Brain microvascular endothelial cell (primary cell): ENCODE measurements around the gene RSRP1.
"Not testable (repeated sequence)": the region's sequence is repeated elsewhere in the genome, so short reads cannot be mapped to it uniquely, and the experiment has no call there.

Experiments
- DNase-seq: peaks from one replicate; pipeline ENCODE4 v3.0.0-alpha.2; 2020
- H3K27ac ChIP-seq: fragments of 250-450 bp; sonication (Bioruptor Pico); 2 replicates; pipeline ENCODE4 v1.5.1; 2020; ENCODE audit warnings: mild to moderate bottlenecking, moderate library complexity
- H3K27me3 ChIP-seq: fragments of 250-450 bp; sonication (Bioruptor Pico); replicated peaks from 2 replicates; pipeline ENCODE4 v1.5.1; 2020; ENCODE audit warnings: mild to moderate bottlenecking
- H3K36me3 ChIP-seq: fragments of 250-450 bp; sonication (Bioruptor Pico); replicated peaks from 2 replicates; pipeline ENCODE4 v1.5.1; 2020; ENCODE audit warnings: mild to moderate bottlenecking
- H3K4me3 ChIP-seq: 2 replicates; pipeline ENCODE4 v1.5.1; 2011; ENCODE audit warnings: low read depth, mild to moderate bottlenecking, control low read depth, low read length, moderate library complexity
- CTCF ChIP-seq: IDR thresholded peaks from 2 replicates; pipeline ENCODE4 v1.5.1; 2011; ENCODE audit warnings: low read depth, mild to moderate bottlenecking, moderate library complexity, low read length, control low read depth, inconsistent platforms; ENCODE audit errors: missing control alignments
- in situ Hi-C: cut with HindIII; loops from 2 replicates; pipeline ENCODE4 v1.10.0; 2017; ENCODE audit warnings: low sequenced_read_pairs, low pct_ligation_motif_present

The RSRP1 gene

GRCh38 chr1:25245809-25246599 lies 1.2 kb downstream of the RSRP1 start:
- in situ Hi-C loops = no loop called here
- DNase-seq = no peak
- H3K27me3 ChIP-seq = no peaks in the 10 kb centered on the region
- TF ChIP-seq CTCF = no peak
- H3K4me3 ChIP-seq = peak overlapping the region; percentile 100
- H3K36me3 ChIP-seq = peaks cover 55% of the 10 kb centered on the region
- peak overlapping the region; percentile 98 for H3K27ac ChIP-seq

- peaks cover 60% of the 10 kb centered on the region for H3K36me3 ChIP-seq
- no peak for TF ChIP-seq CTCF
- H3K27ac ChIP-seq = no peak overlapping the region
- DNase-seq = no peak
- peak overlapping the region; percentile 100 for H3K4me3 ChIP-seq
- in situ Hi-C loops = no loop called here
- no peaks in the 10 kb centered on the region for H3K27me3 ChIP-seq
These were observed 1.9 kb downstream of the RSRP1 start for GRCh38 chr1:25245393-25245792.

- DNase-seq = no peak
- no peak for TF ChIP-seq CTCF
- H3K27ac ChIP-seq = no peak overlapping the region
- peaks cover 63% of the 10 kb centered on the region for H3K36me3 ChIP-seq
- H3K27me3 ChIP-seq = no peaks in the 10 kb centered on the region
- in situ Hi-C loops = no loop called here
- H3K4me3 ChIP-seq = no peak overlapping the region
These were observed 3.3 kb downstream of the RSRP1 start for GRCh38 chr1:25243907-25244306.

GRCh38 chr1:25239681-25240541 lies 7.3 kb downstream of the RSRP1 start:
- TF ChIP-seq CTCF = peak; percentile 84
- Histone ChIP-seq H3K27ac (peak overlapping the region; percentile 41), H3K36me3 (peaks cover 46% of the 10 kb centered on the region), H3K27me3 (no peaks in the 10 kb centered on the region), H3K4me3 (peak overlapping the region; percentile 65)
- in situ Hi-C loops = no loop called here
- DNase-seq = peak; percentile 82

- in situ Hi-C loops = no loop called here
- no peak for TF ChIP-seq CTCF
- Histone ChIP-seq H3K27me3 (no peaks in the 10 kb centered on the region), H3K36me3 (peaks cover 28% of the 10 kb centered on the region), H3K27ac (no peak overlapping the region), H3K4me3 (no peak overlapping the region)
- no peak for DNase-seq
These were observed 9.2 kb downstream of the RSRP1 start for GRCh38 chr1:25238046-25238445.

GRCh38 chr1:25236261-25236660 lies 11.0 kb downstream of the RSRP1 start:
- DNase-seq, H3K36me3 ChIP-seq, H3K4me3 ChIP-seq, H3K27me3 ChIP-seq, H3K27ac ChIP-seq, in situ Hi-C loops: not testable (repeated sequence)

- in situ Hi-C loops, H3K27ac ChIP-seq, H3K36me3 ChIP-seq, DNase-seq, H3K4me3 ChIP-seq, H3K27me3 ChIP-seq: not testable (repeated sequence)
These were observed 11.8 kb downstream of the RSRP1 start for GRCh38 chr1:25235411-25235810.
